GM12878 (cell line): ENCODE results near the gene TPCN2. TPM values are rescaled to one million over a fixed set of nuclear protein-coding genes. Genes with fewer than 3 reads are reported as not detected.

Experiments
- ATAC-seq: fragments of 200-7000 bp; cut with Tn5 transposase; 3 replicates; pipeline ENCODE4 v1.9.1; 2020; ENCODE audit warnings: mild to moderate bottlenecking, moderate library complexity
- BruUV-seq: library from RNA; stranded (reverse); fragments of 400-500 nt; replicated peaks from 2 replicates; lab custom pipeline; 2021; lab: Mats Ljungman, UMichigan
- CTCF ChIA-PET: fragments of 300-600 bp; sonication (Branson Sonifier 250); formaldehyde crosslinking; extraction: SDS; loops from one replicate; lab custom pipeline; 2021; ENCODE audit warnings: inconsistent platforms; lab: Yijun Ruan, JAX
- POLR2A ChIA-PET: fragments of 350-600 bp; formaldehyde crosslinking; extraction: SDS; loops from one replicate; lab custom pipeline; 2021; ENCODE audit warnings: inconsistent platforms; lab: Charles Lee
- RAD21 ChIA-PET: fragments of 300-600 bp; sonication (Branson Sonifier 250); formaldehyde crosslinking; loops from one replicate; lab custom pipeline; 2023; ENCODE audit warnings: antibody characterized with exemption; ENCODE audit not compliant: unreplicated experiment; lab: Charles Lee
- SMC1A ChIA-PET: fragments of 300-600 bp; sonication (Branson Sonifier 250); formaldehyde crosslinking; loops from one replicate; lab custom pipeline; 2023; ENCODE audit not compliant: unreplicated experiment, uncharacterized antibody; lab: Charles Lee
- DNase-seq: peaks from one replicate; pipeline ENCODE4 v3.0.0-alpha.2; 2011; ENCODE audit warnings: low read depth, low spot score
- FAIRE-seq: peaks from 3 replicates; lab custom pipeline; 2011; peaks lifted over from hg19 to GRCh38; lab: Jason Lieb, UNC
- H2AFZ ChIP-seq: 2 replicates; pipeline ENCODE4 v1.6.0; 2011; ENCODE audit warnings: low read depth, low read length, control low read depth; ENCODE audit not compliant: control insufficient read depth
- H3K27ac ChIP-seq: 2 replicates; pipeline ENCODE4 v1.5.1; 2011; ENCODE audit warnings: control low read depth; ENCODE audit not compliant: control insufficient read depth, insufficient read depth
- H3K27me3 ChIP-seq, 2 experiments: replicated peaks in 1 of 2; 2 replicates each; pipeline versions ENCODE4 v1.6.0 to v1.6.1; 2011; ENCODE audit warnings: low read length in 1 of 2; ENCODE audit not compliant: control insufficient read depth in 2 of 2, insufficient read depth in 2 of 2
- H3K36me3 ChIP-seq, 2 experiments: 2 replicates each; pipeline ENCODE4 v1.5.1; 2011; ENCODE audit warnings: low read length in 1 of 2; ENCODE audit not compliant: control insufficient read depth in 2 of 2, insufficient read depth in 2 of 2
- H3K4me1 ChIP-seq: 2 replicates; pipeline ENCODE4 v1.6.1; 2011; ENCODE audit warnings: mild to moderate bottlenecking, low read length, moderate library complexity, mixed read lengths; ENCODE audit not compliant: control insufficient read depth, insufficient read depth
- H3K4me2 ChIP-seq: 2 replicates; pipeline ENCODE4 v1.6.0; 2011; ENCODE audit warnings: control low read depth; ENCODE audit not compliant: control insufficient read depth, insufficient read depth
- H3K4me3 ChIP-seq: fragments of 200-600 bp; sonication (generic); 2 replicates; pipeline ENCODE4 v1.5.1; 2016
- H3K79me2 ChIP-seq: 2 replicates; pipeline ENCODE4 v1.6.0; 2011; ENCODE audit warnings: low read length; ENCODE audit not compliant: control insufficient read depth, insufficient read depth
- H3K9ac ChIP-seq: 2 replicates; pipeline ENCODE4 v1.8.0; 2011; ENCODE audit warnings: low read length, control low read depth, mixed read lengths; ENCODE audit not compliant: control insufficient read depth, insufficient read depth
- H3K9me3 ChIP-seq: replicated peaks from 3 replicates; pipeline ENCODE4 v1.5.1; 2011; ENCODE audit warnings: mild to moderate bottlenecking, low read length; ENCODE audit not compliant: control insufficient read depth, insufficient read depth
- H4K20me1 ChIP-seq: 2 replicates; pipeline ENCODE4 v1.6.0; 2011; ENCODE audit not compliant: control insufficient read depth, insufficient read depth
- DPF2 ChIP-seq: fragments of 450-650 bp; IDR thresholded peaks from 2 replicates; pipeline ENCODE4 v1.6.1; 2017; ENCODE audit warnings: mild to moderate bottlenecking
- HSF1 ChIP-seq: fragments of 150-350 bp; IDR thresholded peaks from 2 replicates; pipeline ENCODE4 v1.6.1; 2014; ENCODE audit warnings: mild to moderate bottlenecking, low read depth, low read length
- MEF2B ChIP-seq: fragments of 450-650 bp; IDR thresholded peaks from 2 replicates; pipeline ENCODE4 v1.6.1; 2018; ENCODE audit warnings: mild to moderate bottlenecking, moderate library complexity; ENCODE audit not compliant: partially characterized antibody, poor library complexity, severe bottlenecking
- NR2C1 ChIP-seq: fragments of 450-650 bp; IDR thresholded peaks from 2 replicates; pipeline ENCODE4 v1.6.1; 2017; ENCODE audit warnings: antibody characterized with exemption, mild to moderate bottlenecking, moderate library complexity
- PML ChIP-seq: IDR thresholded peaks from 2 replicates; pipeline ENCODE4 v1.6.1; 2012; ENCODE audit warnings: low read length, inconsistent platforms
- SKIL ChIP-seq: fragments of 450-650 bp; IDR thresholded peaks from 2 replicates; pipeline ENCODE4 v1.6.1; 2017; ENCODE audit warnings: mild to moderate bottlenecking, low read depth, inconsistent platforms; ENCODE audit not compliant: poor library complexity, severe bottlenecking
- YY1 ChIP-seq: IDR thresholded peaks from 2 replicates; pipeline ENCODE4 v1.6.1; 2011; ENCODE audit warnings: low read depth, mild to moderate bottlenecking, low read length
- ZNF592 ChIP-seq: fragments of 450-650 bp; IDR thresholded peaks from 2 replicates; pipeline ENCODE4 v1.6.1; 2017; ENCODE audit warnings: mild to moderate bottlenecking, moderate library complexity
- WGBS: methylation state at CpG from one replicate; pipeline ENCODE4 v1.1.6; 2016; ENCODE audit warnings: low lambda C conversion rate; ENCODE audit not compliant: insufficient replicate concordance, insufficient coverage; ENCODE audit errors: missing lambda C conversion rate; 5-methylcytosine and 5-hydroxymethylcytosine counted together
- in situ Hi-C: fragments of 300-500 bp; cut with MboI; formaldehyde crosslinking; loops from 9 replicates; pipeline ENCODE4 v1.14.3; 2018; ENCODE audit warnings: mixed read lengths
- intact Hi-C: fragments of 100-400 bp; cut with micrococcal nuclease; formaldehyde crosslinking; loops from one replicate; pipeline ENCODE4 v1.14.2; 2022; ENCODE audit not compliant: unreplicated experiment
- polyA plus RNA-seq, 11 experiments: library from polyadenylated mRNA; depleted of rRNA in 4 of 11; unstranded in 6 of 11; stranded (reverse) in 5 of 11; fragments of >200 nt; fragmentation: Nextera tagmentation in 4 of 11; fragmentation: Illumina TruSeq in 1 of 11; extraction: Ambion mirVana in 4 of 11; extraction: Trizol in 1 of 11; gene quantifications; 1 replicate in 1 of 11; 2 replicates in 10 of 11; pipeline versions ENCODE4 v1.2.1 to v1.2.3, GENCODE V29; 2011 to 2016; ENCODE audit warnings: inconsistent platforms in 2 of 11, missing spikeins in 2 of 11, low read depth in 1 of 11
- total RNA-seq, 4 experiments: library from RNA; depleted of rRNA in 3 of 4; stranded (reverse); fragments of >200 nt in 3 of 4; fragmentation: Illumina TruSeq in 1 of 4; extraction: Trizol in 1 of 4; gene quantifications; 2 replicates each; pipeline versions ENCODE4 v1.2.1 to v1.2.3, GENCODE V29; 2013 to 2021

The TPCN2 gene
- total and polyA plus RNA-seq, 10 of the 15 experiments (the other 5 are each of a cell fraction or from before 2014, with no cell fraction given) = 1.7 to 18.4 (median 8.4) TPM

- no peak overlapping the region for H3K4me3 ChIP-seq
- H3K27ac ChIP-seq = no peak overlapping the region
- H4K20me1 ChIP-seq = no peaks in the 10 kb centered on the region
- CTCF ChIA-PET = no interaction called here
- FAIRE-seq (no peak), ATAC-seq (no peak), DNase-seq (no peak)
- no peak overlapping the region for H2AFZ ChIP-seq
- peaks cover 0 to 19% of the 10 kb centered on the region in 2 experiments; a peak in 3 of 4 replicates for H3K36me3 ChIP-seq
- no TSS peak for BruUV-seq
- POLR2A ChIA-PET = no interaction called here
- in situ Hi-C loops = no loop called here
- intact Hi-C loops = no loop called here
- H3K4me1 ChIP-seq = peaks cover 7% of the 10 kb centered on the region
- 86% methylated on average over 25 of the region's 25 CpGs for WGBS
- H3K27me3 ChIP-seq = no peaks in the 10 kb centered on the region
- no peak overlapping the region for H3K9ac ChIP-seq
- H3K9me3 ChIP-seq = no peaks in the 10 kb centered on the region
- RAD21 ChIA-PET = no interaction called here
- H3K79me2 ChIP-seq = peaks cover 3% of the 10 kb centered on the region; the same call in 1 of the 2 replicates
- TF ChIP-seq SKIL (no peak), YY1 (no peak)
- no peak overlapping the region for H3K4me2 ChIP-seq
- SMC1A ChIA-PET = no interaction called here
Measured at GRCh38 chr11:69060806-69061712, 12.3 kb downstream of the TPCN2 start.

GRCh38 chr11:69061713-69062053 lies 13.0 kb downstream of the TPCN2 start:
- Histone ChIP-seq H3K36me3 (peaks cover 0 to 21% of the 10 kb centered on the region in 2 experiments; a peak in 3 of 4 replicates), H3K9me3 (no peaks in the 10 kb centered on the region), H3K27ac (no peak overlapping the region), H4K20me1 (no peaks in the 10 kb centered on the region), H3K27me3 (no peaks in the 10 kb centered on the region), H3K4me3 (no peak overlapping the region), H2AFZ (no peak overlapping the region), H3K9ac (no peak overlapping the region), H3K4me1 (peaks cover 5% of the 10 kb centered on the region), H3K79me2 (peaks cover 3% of the 10 kb centered on the region; the same call in 1 of the 2 replicates), H3K4me2 (no peak overlapping the region)
- no peak; the same call in 2 of the 3 replicates for ATAC-seq
- ChIA-PET SMC1A (no interaction called here), CTCF (no interaction called here), RAD21 (no interaction called here), POLR2A (no interaction called here)
- intact Hi-C loops = no loop called here
- no peak for DNase-seq
- in situ Hi-C loops = no loop called here
- no TSS peak for BruUV-seq
- no peak for FAIRE-seq
- 60% methylated on average over 3 of the region's 4 CpGs for WGBS
- no peak for TF ChIP-seq DPF2
- no peak for TF ChIP-seq NR2C1
- no peak for TF ChIP-seq ZNF592
- no peak for TF ChIP-seq HSF1
- TF ChIP-seq PML = no peak
- TF ChIP-seq MEF2B = no peak
